ENCODE measurements around the gene RTKN2.
A peak's percentile ranks its signal among the peaks of the same experiment; 100 is the strongest.
"Not testable (repeated sequence)": the region's sequence is repeated elsewhere in the genome, so short reads cannot be mapped to it uniquely, and the experiment has no call there.

RTKN2 gene

GRCh38 chr10:62244785-62245467 lies 23.7 kb downstream of the RTKN2 start:
- H3K36me3 ChIP-seq (ENCODE audit: insufficient read depth), result no peaks in the 10 kb centered on the region

GRCh38 chr10:62244088-62244487 lies 24.6 kb downstream of the RTKN2 start:
- TF ChIP-seq CTCF (conservative IDR thresholded peaks at IDR 0.05; ENCODE audit: low read depth, low read length), result no peak
- no peaks in the 10 kb centered on the region for H3K27me3 ChIP-seq (ENCODE audit: insufficient read depth, low read depth)
- no peaks in the 10 kb centered on the region for H3K79me2 ChIP-seq (ENCODE audit: insufficient read depth, low read depth)
- no peaks in the 10 kb centered on the region for H3K36me3 ChIP-seq (ENCODE audit: insufficient read depth)
- H2AFZ ChIP-seq (ENCODE audit: low read depth), result no peak overlapping the region
- H3K27ac ChIP-seq, result no peak overlapping the region
- H3K4me3 ChIP-seq (IDR thresholded peaks at IDR 0.05; ENCODE audit: insufficient read depth, low read depth, low read length), result no peak overlapping the region
- no peak overlapping the region for H3K9ac ChIP-seq
- H3K4me2 ChIP-seq, result peak overlapping the region; percentile 51; the same call in 1 of the 2 replicates
- H3K4me1 ChIP-seq (ENCODE audit: low read depth, poor library complexity, severe bottlenecking), result peaks cover 32% of the 10 kb centered on the region
- no peaks in the 10 kb centered on the region for H4K20me1 ChIP-seq (ENCODE audit: insufficient read depth)

More at GRCh38 chr10:62244785-62245467, 23.7 kb downstream of the RTKN2 start:
- TF ChIP-seq CTCF (conservative IDR thresholded peaks at IDR 0.05; ENCODE audit: low read depth, low read length), result peak; percentile 84
- H3K9ac ChIP-seq, result no peak overlapping the region
- H3K4me2 ChIP-seq, result no peak overlapping the region
- H3K27ac ChIP-seq, result no peak overlapping the region
- H3K4me1 ChIP-seq (ENCODE audit: low read depth, poor library complexity, severe bottlenecking), result peaks cover 32% of the 10 kb centered on the region
- H2AFZ ChIP-seq (ENCODE audit: low read depth), result no peak overlapping the region
- H3K79me2 ChIP-seq (ENCODE audit: insufficient read depth, low read depth), result no peaks in the 10 kb centered on the region
- no peaks in the 10 kb centered on the region for H4K20me1 ChIP-seq (ENCODE audit: insufficient read depth)
- no peaks in the 10 kb centered on the region for H3K27me3 ChIP-seq (ENCODE audit: insufficient read depth, low read depth)
- H3K4me3 ChIP-seq (IDR thresholded peaks at IDR 0.05; ENCODE audit: insufficient read depth, low read depth, low read length), result no peak overlapping the region

GRCh38 chr10:62243647-62243997 lies 25.0 kb downstream of the RTKN2 start:
- H3K27me3 ChIP-seq (ENCODE audit: insufficient read depth, low read depth), result no peaks in the 10 kb centered on the region
- H3K36me3 ChIP-seq (ENCODE audit: insufficient read depth), result no peaks in the 10 kb centered on the region
- peak overlapping the region; percentile 51 for H3K4me2 ChIP-seq
- H3K4me1 ChIP-seq (ENCODE audit: low read depth, poor library complexity, severe bottlenecking), result peaks cover 32% of the 10 kb centered on the region
- H3K4me3 ChIP-seq (IDR thresholded peaks at IDR 0.05; ENCODE audit: insufficient read depth, low read depth, low read length), result no peak overlapping the region
- peak overlapping the region; percentile 12; the same call in 1 of the 2 replicates for H3K27ac ChIP-seq
- no peaks in the 10 kb centered on the region for H4K20me1 ChIP-seq (ENCODE audit: insufficient read depth)
- no peak for TF ChIP-seq CTCF (conservative IDR thresholded peaks at IDR 0.05; ENCODE audit: low read depth, low read length)
- 0 out of 2 replicates have a peak overlapping the region, but pooled peaks have one; percentile 8 for H2AFZ ChIP-seq (ENCODE audit: low read depth)
- H3K9ac ChIP-seq, result no peak overlapping the region
- H3K79me2 ChIP-seq (ENCODE audit: insufficient read depth, low read depth), result no peaks in the 10 kb centered on the region

GRCh38 chr10:62242965-62243646 lies 25.5 kb downstream of the RTKN2 start:
- H3K4me2 ChIP-seq, result peak overlapping the region; percentile 51
- not testable (repeated sequence) for H4K20me1 ChIP-seq (ENCODE audit: insufficient read depth); H3K4me3 ChIP-seq (IDR thresholded peaks at IDR 0.05; ENCODE audit: insufficient read depth, low read depth, low read length); H3K36me3 ChIP-seq (ENCODE audit: insufficient read depth); H3K9ac ChIP-seq; H3K79me2 ChIP-seq (ENCODE audit: insufficient read depth, low read depth); H3K27me3 ChIP-seq (ENCODE audit: insufficient read depth, low read depth)
- 0 out of 2 replicates have a peak overlapping the region, but pooled peaks have one; percentile 8 for H2AFZ ChIP-seq (ENCODE audit: low read depth)
- H3K27ac ChIP-seq, result peak overlapping the region; percentile 12; the same call in 1 of the 2 replicates
- H3K4me1 ChIP-seq (ENCODE audit: low read depth, poor library complexity, severe bottlenecking), result peaks cover 32% of the 10 kb centered on the region

GRCh38 chr10:62241521-62241920 lies 27.1 kb downstream of the RTKN2 start:
- H3K36me3 ChIP-seq (ENCODE audit: insufficient read depth); H3K4me3 ChIP-seq (IDR thresholded peaks at IDR 0.05; ENCODE audit: insufficient read depth, low read depth, low read length); H3K4me2 ChIP-seq; H3K27ac ChIP-seq; H3K27me3 ChIP-seq (ENCODE audit: insufficient read depth, low read depth); H3K79me2 ChIP-seq (ENCODE audit: insufficient read depth, low read depth); H2AFZ ChIP-seq (ENCODE audit: low read depth); H4K20me1 ChIP-seq (ENCODE audit: insufficient read depth); H3K9ac ChIP-seq: not testable (repeated sequence)
- peaks cover 32% of the 10 kb centered on the region for H3K4me1 ChIP-seq (ENCODE audit: low read depth, poor library complexity, severe bottlenecking)

All from KMS-11 (cell line).